HT-29 (cell line): ENCODE results near the gene PAPPA2. TPM values are rescaled to one million over a fixed set of nuclear protein-coding genes. Genes with fewer than 3 reads are reported as not detected.
"Not testable (repeated sequence)": the region's sequence is repeated elsewhere in the genome, so short reads cannot be mapped to it uniquely, and the experiment has no call there.

Source experiments
- DNase-seq: peaks from one replicate; pipeline ENCODE4 v3.0.0-alpha.2; 2015; ENCODE audit warnings: low spot score
- total RNA-seq: library from RNA; depleted of rRNA; stranded (reverse); fragments of >200 nt; shearing (Covaris generic); gene quantifications from 2 replicates; pipeline ENCODE4 v1.2.3, GENCODE V29; 2014

PAPPA2 gene
- total RNA-seq, 1 experiment from 2014 or later = not detected

GRCh38 chr1:176604461-176604860 lies 141.5 kb downstream of the PAPPA2 start:
- DNase-seq = no peak

DNA sequence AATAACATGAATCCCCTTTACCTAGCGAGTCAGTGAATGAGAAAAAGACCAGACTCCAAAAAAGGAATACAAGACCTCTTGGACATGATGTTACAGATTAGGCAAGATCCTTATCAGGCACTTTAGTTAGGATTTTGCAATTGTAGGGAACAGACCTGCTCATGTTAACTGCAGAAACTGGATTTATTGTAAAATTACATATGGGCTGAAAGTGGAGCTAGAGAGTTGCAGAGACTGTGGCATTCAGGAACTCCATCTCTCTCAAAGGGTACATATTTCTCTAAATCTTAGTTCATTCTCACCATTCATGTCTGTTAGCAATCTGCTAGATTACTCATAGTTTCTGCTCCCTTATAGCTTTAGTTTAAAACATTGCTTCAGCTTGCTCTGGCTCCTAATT lies 142.2 kb downstream of the PAPPA2 start:
- DNase-seq = no peak

GRCh38 chr1:176609556-176610408 lies 146.8 kb downstream of the PAPPA2 start:
- DNase-seq = no peak

GRCh38 chr1:176612791-176613190 lies 149.8 kb downstream of the PAPPA2 start:
- DNase-seq = no peak

- DNase-seq = no peak
Measured at GRCh38 chr1:176617881-176618280, 154.9 kb downstream of the PAPPA2 start.

DNA sequence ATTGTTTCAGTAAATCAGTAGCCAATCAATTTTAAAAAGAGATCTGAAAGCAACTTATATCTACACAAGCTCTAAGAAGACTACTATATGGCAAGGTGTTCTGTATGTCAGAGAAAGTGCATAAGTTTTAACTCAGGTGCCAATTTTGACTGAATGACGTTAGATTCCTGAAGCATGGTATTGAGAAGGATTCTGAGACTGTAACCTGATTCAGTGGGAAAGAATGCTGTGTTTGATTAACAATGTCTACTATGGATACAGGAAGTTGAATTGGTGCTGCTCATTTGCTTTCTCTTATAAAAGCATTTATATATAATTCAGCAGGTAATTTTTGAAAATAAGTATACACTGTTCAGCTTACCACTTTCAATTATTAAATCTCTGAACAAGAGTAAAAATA lies 156.3 kb downstream of the PAPPA2 start:
- DNase-seq = no peak

DNA sequence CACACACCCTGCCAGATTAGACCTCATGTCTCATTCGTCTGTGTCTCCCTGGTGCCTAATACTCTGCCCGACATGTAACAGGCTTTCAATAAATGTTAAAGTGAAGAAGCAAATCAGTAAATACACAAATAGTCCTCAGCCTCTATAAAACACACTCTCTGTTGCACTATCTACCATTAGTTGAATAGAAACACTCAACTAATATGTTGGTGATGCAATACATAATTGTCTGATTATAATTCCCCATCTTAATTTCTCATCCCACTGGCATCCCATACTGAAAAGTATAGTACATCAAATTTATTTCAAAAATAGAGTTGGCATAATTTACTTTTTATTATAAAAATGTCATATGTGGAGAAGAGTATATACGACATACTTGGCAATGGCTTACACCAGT lies 162.4 kb downstream of the PAPPA2 start:
- no peak for DNase-seq

DNA sequence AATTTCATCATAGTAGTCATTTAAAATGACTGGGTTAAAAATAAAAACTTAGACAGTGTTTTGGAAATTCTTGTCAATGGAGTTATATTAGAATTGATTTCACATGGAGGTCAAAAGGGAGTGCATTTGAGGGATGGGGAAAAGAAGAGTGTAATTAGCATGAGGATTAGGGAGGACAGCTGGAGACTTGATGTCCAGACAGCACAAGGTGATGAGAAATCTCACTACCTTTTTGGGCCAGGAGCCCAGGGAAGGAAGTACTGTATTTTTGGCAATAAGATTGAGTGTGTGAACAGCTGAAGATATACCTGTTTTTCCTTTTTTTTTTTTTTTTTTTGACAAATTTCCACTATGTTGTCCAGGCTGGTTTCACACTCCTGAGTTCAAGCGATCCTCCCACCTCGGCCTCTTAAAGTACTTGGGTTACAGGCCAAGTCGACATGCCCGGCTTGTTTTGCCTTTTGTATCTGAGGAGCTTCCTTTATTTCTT lies 163.6 kb downstream of the PAPPA2 start:
- DNase-seq = no peak

DNA sequence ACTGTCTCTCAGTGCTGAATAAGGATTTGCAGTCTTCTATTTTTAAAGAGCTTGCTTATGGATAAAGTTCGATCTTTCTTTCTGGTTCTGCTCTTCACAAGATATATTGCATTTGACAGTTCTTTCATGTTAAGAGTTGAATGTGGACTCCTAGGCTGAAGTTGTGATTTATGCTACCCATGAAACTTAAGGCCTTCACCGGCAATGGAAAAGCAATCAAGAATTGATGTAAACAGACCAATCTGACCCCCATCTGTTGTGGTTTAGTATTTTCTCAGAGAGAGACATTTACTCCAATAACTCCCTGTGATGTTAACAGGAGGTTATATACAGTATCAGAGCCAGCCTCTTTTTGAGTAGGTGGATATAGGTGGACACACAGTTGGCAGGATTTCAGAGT lies 165.8 kb downstream of the PAPPA2 start:
- no peak for DNase-seq

DNA sequence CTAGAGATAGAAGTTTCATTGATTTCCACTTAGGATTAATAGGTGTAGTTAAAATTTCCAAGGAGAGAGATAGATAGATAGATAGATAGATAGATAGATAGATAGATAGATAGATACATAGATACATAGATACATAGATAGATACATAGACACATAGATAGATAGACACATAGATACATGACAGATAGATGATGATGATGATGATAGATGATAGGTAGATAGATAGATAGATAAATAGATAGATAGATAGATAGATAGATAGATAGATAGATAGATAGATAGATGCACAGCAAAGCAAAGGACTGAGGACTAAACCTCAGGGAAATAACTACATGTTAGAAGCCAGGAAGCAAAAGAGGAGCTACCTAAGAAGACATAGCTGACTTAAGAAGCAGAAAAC lies 171.8 kb downstream of the PAPPA2 start:
- not testable (repeated sequence) for DNase-seq

DNA sequence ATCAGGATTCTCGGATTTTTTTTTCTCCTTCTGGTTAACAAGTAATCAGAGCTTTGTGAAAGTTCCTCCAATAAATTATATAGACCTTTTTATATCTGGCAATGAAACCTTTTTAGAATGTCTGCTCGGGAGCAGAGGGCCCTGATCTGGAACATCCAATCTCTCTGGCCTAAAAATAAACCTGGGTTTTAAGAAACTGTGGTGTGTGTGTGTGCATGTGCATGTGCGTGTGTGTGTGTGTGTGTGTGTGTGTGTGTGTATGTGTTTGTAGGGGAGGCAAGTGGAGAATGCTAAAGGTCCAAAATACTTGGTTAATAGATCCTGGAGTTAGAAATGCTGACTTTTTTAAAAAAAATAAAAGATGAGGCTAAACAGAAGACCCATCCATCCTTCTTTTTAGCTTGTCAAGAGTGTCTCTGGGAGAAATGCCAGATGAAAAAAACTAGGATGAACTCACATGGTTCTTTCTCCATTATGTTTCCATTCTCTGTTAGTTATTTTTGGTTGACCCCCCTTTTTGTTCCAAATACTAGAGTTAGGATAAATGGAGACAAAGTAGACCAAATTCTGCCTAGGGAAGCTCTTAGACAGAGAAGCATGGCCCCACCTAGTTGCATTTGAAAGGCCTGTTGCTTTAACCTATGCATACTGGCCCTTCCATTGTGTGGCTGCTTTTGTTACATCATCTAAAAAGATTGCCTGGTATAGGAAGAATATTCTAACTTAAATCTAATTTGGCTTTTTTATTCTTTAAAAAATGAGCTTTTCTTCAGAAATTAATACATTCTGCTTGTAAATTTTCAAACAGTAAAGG lies 175.9 kb downstream of the PAPPA2 start:
- DNase-seq = no peak

DNA sequence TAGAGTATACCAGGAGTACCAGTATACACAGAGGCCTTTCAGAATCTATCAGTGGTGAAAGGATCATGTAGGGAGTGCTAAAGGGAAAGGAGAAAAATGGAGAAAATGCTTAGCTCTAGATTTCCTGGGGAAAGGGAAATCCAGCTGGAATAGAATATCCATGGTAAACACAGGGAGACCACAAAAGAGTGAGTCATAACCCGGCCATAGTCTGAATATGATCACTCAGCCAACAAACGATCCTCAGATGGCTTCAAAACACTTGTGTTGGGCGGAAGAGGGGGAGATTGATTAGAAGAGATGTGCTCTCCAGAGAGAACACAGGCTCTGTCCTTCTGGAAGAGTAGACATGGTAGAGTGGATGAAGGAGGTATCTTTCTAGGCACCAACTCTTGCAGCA lies 180.6 kb downstream of the PAPPA2 start:
- no peak for DNase-seq

DNA sequence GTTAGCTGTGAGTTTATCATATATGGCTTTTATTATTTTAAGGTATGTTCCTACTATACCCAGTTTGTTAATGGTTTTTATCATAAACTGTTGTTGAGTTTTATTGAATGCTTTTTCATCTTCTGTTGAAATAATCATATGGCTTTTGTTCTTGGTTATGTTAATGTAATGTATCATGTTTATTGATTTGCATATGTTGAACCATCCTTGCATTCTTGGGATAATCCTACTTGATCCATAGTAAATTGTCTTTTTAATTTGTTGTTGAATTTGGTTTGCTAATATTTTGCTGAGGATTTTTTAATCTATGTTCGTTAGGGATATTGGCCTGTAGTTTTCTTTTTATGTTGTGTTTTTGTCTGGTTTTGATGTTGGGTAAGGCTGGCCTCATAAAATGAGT lies 185.6 kb downstream of the PAPPA2 start:
- DNase-seq = no peak

DNA sequence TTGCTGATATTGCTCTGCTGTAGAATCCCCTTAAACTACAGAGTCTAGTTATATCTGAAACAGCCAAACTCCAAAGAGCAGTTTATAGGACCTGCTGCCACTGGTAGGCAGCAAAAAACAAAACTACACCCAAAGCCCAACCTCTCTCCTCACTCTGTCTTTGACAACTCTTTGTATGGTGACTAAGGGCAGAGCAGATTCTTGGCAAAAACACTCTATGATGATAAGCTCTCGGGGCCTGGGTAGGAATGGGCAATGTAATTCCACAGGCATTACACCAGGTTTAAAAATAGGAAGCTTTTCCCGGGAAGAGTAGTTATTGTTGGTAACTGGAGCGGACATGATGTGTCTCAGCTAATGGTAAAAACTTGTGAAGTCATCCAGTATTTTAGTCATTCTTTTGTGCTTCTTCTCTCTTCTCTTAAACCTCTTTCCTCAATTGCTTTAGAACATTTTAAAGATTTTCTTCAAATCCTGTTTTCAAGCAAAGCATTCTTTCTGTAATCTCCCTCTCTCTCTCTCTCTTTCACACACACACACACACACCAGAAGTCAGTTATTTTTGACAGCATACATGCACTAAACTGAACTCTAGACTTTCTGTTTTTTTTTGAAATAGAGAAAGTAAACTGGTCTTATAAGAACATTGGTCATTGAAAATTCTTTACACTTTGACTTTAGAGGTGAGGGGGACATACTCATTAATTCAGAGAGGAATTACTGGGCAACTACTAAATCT lies 193.5 kb downstream of the PAPPA2 start:
- DNase-seq = no peak

DNA sequence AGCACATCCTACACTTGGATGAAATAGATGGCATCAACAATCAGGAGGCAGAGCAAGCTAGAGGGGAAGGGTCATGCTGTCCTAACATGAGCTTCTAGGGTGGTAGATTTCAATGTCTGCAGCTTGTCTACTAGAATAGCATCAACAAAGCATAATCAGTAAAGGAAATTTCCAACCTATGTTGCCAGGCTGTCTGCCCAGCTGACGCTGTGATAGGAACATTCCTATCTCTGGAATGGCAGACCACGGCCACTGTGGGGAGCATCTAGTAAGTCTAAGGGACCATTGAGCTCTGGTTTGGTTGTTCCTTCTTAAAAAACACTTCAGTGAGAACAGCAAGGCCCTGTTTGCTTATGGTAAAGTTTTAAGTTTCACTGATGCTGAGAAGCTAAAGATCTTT lies 206.8 kb downstream of the PAPPA2 start:
- no peak for DNase-seq

DNA sequence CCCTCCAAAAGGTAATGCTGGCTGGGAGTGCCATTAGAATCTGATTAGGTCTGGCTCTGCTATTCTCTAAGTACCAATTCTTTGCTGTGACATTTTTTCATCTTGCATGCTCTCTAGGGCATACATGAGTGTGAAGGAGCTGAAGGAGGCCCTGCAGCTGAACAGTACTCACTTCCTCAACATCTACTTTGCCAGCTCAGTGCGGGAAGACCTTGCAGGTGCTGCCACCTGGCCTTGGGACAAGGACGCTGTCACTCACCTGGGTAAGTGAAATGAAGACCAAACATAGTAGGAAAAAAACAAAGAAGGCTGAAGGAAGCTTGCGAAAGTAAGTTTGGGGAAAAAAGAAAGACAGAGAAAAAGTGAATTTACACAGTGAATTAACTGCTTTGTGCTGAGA lies 207.9 kb downstream of the PAPPA2 start:
- no peak for DNase-seq

- DNase-seq = no peak
Measured at GRCh38 chr1:176682830-176683535, 220.0 kb downstream of the PAPPA2 start.

DNA sequence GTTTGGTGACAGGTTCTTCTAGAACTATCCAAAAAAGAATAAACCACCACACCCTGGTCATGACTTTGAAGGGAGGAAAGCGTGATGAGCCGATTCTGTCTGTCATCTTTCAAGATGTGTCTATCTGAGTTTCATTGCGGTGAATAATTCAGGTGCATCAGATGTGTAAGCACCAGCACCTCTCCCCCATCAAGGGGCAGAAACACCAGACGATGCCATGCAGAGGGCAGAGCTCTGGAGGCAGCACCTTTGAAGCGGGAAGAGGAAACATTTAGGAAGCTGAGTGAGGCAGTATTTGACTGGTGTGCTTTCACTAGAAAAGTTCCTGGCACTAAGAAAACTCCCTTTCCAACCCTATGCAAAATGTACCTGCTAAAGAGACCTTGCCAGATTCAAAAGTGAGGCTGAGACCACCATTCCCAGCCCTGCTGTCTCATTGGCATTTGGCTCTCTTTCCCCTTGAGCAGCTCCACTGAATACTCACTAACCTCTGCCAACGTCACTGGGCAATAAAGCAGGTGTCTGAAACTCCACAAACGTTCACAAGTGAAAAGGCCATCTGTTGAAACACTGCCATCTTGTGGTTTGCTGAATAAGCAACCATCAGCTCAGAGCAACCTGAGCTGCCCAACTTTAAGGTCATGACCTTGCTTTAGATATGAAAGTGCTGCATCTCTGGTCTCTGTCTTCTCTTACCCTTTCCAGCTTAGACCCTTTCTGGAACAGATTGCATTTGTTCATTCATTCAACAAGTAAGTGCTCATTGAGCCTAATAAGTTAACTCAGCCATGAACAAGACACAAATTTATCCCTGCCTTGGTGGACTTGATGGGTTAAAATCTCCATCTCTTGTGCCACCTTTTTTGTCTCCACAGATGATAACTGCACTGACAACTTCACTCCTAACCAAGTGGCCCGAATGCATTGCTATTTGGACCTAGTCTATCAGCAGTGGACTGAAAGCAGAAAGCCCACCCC lies 228.6 kb downstream of the PAPPA2 start:
- DNase-seq = peak; percentile 71

- DNase-seq = no peak
Measured at GRCh38 chr1:176692431-176692830, 229.5 kb downstream of the PAPPA2 start.
